NCI-H1092 treated with DMSO at 0.1 percent for 48 hours (cell line): ENCODE data around the gene ROPN1.
"Not testable (repeated sequence)": the region's sequence is repeated elsewhere in the genome, so short reads cannot be mapped to it uniquely, and the experiment has no call there.

Experiments used
- DNase-seq: peaks from one replicate; lab custom pipeline; 2025; lab: John Stamatoyannopoulos, UW

Gene ROPN1

GRCh38 chr3:123991730-123992588, at the start of gene ROPN1:
TSS of gene ROPN1 (minus strand) at chr3:123992124. CDS start at chr3:123980481, 11,643 bp downstream.
- DNase-seq = not testable (repeated sequence)

- no peak for DNase-seq
Observed at GRCh38 chr3:124041553-124041952, 49.6 kb upstream of the ROPN1 start.

GRCh38 chr3:124037326-124037725, 45.4 kb upstream of the ROPN1 start:
- DNase-seq = no peak

- not testable (repeated sequence) for DNase-seq
Observed at GRCh38 chr3:124036214-124036613, 44.3 kb upstream of the ROPN1 start.

GRCh38 chr3:124035463-124036121, 43.7 kb upstream of the ROPN1 start:
- DNase-seq = no peak

GRCh38 chr3:124034844-124035152, 42.9 kb upstream of the ROPN1 start:
- no peak for DNase-seq

GRCh38 chr3:124034016-124034843, 42.3 kb upstream of the ROPN1 start:
- peak; percentile 19 for DNase-seq

DNA sequence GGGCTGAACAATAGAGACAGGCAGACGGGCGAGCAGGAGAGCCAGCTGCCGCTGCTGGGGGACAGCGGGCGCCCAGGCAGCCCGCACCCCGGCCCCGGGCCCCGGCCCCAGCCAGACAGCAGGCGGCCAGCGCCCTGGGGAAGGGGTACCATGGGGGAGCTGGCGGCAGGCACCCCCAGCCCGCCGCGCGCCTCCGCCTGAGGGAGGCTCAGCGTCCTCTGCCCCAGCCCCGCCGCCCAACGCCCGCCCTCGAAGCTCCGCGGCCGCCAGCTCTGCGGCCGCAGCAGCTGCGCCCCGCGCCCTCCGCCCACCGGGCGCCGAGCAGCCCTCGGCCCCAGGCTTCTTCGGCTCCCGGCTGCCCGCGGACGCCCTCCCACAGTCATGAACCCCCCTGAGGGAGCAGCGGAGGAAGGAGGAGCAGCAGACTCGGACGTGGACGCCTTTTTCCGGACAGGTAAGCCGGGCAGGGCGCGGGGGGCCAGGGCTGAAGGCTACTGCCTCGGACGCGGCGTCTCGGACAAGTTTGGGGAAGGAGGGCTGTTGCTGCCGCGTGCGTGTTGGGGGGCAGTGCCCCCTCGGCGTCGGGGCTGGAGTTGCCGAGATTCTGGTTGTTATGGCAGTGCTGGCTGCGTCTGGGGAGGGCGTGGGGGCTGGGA, 41.6 kb upstream of the ROPN1 start, which contains the start of gene KALRN:
KALRN (plus strand) TSS at position 10 of the 656 bp plus-strand sequence.
- DNase-seq = peak; percentile 32

GRCh38 chr3:124032881-124033359, 41.0 kb upstream of the ROPN1 start:
- DNase-seq = peak; percentile 92

DNA sequence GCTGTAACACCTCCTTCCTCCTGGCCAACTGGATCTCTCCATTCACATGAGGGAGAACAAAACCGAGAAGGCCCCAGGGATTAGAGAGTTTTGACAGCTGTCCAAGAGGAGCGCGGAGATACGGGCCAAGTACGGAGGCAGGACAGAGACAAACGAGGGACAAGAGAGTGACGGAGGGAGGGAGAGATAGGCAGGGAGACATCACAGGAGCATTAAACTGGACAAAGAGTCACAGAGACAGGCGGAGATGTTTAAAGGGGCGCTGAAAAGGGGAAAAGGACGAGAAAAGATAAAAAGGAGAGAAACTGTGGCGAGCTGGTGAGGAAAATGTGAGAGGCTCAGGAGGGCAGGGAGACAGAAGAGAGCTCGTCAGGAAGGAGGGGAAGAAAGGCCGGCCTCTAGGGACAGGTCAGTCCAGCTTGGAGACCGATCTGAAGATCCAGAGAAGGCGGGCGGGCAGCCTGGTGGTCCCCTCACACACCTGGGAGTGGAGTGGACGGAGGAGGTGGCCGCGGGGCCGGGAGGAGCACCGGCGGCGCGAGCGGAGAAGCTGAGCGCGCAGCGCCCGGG, 40.5 kb upstream of the ROPN1 start:
- DNase-seq = peak; percentile 96

GRCh38 chr3:124026516-124026915, 34.6 kb upstream of the ROPN1 start:
- DNase-seq = no peak

DNA sequence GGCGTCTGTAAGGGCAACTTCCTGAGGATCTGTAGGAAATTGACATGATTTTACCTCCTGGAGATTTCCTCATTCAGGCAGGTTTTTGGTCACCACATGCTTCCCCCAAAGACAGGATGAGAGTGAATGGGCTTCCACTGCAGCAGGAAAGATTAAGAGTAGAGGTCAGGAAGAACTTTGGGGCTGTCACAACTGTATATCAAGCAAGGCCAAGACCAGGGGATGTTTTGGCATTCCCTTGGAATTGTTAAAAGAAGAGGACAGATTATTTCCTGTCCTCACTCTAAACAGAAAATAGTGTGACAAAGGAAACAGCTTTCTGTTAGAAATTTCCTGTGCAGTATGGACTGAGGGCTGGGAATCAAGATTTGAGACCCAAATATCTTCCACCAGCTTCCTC, 31.6 kb upstream of the ROPN1 start:
- DNase-seq = not testable (repeated sequence)

GRCh38 chr3:124019291-124019690, 27.4 kb upstream of the ROPN1 start:
- no peak for DNase-seq

DNA sequence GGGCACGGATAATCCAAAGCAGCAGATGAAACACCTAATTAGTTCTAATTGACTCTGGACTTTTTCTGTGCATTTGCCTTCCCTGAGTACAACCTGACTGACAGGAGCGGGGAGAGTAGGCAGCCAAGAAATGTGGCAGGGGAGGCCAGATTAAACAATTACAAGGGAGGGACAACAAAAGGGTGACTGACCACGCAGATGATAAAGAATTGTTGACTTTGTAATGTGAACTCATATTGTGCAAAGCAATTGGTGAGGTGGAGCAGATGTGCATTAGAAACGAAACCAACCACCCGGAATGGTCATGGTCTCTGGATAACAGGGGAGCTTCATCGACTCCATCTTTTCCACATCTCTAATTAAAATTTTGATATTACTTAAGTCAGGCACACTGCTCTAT, 25.6 kb upstream of the ROPN1 start:
- DNase-seq = peak; percentile 57

GRCh38 chr3:124016483-124016882, 24.6 kb upstream of the ROPN1 start:
- peak; percentile 36 for DNase-seq

GRCh38 chr3:124014366-124014942, 22.5 kb upstream of the ROPN1 start:
- DNase-seq = no peak

DNA sequence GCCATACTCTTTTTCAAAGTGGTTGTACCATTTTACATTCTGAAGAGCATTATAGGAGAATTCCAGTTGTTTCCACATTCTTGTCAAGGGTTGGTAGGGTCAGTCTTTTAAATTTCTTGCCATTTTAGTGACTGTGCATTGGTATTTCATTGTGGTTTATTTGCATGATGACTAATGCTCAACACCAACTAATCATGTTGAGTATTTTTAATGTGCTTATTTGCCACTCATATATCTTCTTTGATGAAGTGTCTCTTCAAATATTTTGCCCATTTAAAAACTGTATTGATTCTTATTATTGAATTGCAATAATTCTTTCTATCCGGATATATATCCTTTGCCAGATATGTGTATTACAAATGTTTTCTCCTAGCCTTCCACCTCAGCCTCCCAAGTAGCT, 16.4 kb upstream of the ROPN1 start:
- DNase-seq = not testable (repeated sequence)

- no peak for DNase-seq
Observed at GRCh38 chr3:124007186-124007585, 15.3 kb upstream of the ROPN1 start.

GRCh38 chr3:124002405-124003079, 10.6 kb upstream of the ROPN1 start:
- not testable (repeated sequence) for DNase-seq

GRCh38 chr3:124001366-124001765, 9.4 kb upstream of the ROPN1 start:
- DNase-seq = not testable (repeated sequence)
